ENCODE data around the gene RYR3. TPM values are rescaled to one million over a fixed set of nuclear protein-coding genes. Genes with fewer than 3 reads are reported as not detected.
A peak's percentile ranks its signal among the peaks of the same experiment; 100 is the strongest.

RYR3 gene
- polyA plus RNA-seq, 1 donor (not counting 4 experiments of a cell fraction or from before 2014, with no cell fraction given): 0.04 TPM

- peaks cover 7% of the 10 kb centered on the region for H3K27me3 ChIP-seq (ENCODE audit: control insufficient read depth, extremely low read depth, insufficient read depth, low read length)
- H3K4me3 ChIP-seq (ENCODE audit: control insufficient read depth in 2 of 3, extremely low read depth in 1 of 3, insufficient read depth in 2 of 3, low read depth in 1 of 3, low read length in 3 of 3): no peak overlapping the region
- no peak overlapping the region for H3K9ac ChIP-seq (ENCODE audit: control insufficient read depth, extremely low read depth, insufficient read depth, low read length)
- H2AFZ ChIP-seq (ENCODE audit: control insufficient read depth, low read length): peak overlapping the region; percentile 24
- H3K36me3 ChIP-seq (ENCODE audit: control insufficient read depth in 2 of 2, extremely low read depth in 1 of 2, insufficient read depth in 2 of 2, low read length in 2 of 2): no peaks in the 10 kb centered on the region
- H3K4me1 ChIP-seq (ENCODE audit: control insufficient read depth, extremely low read depth, insufficient read depth, low read length): peaks cover 2% of the 10 kb centered on the region
- no peak overlapping the region for H3K27ac ChIP-seq (ENCODE audit: control insufficient read depth, insufficient read depth, low read length)
- DNase-seq (ENCODE audit: low read depth, low spot score) (no peak), FAIRE-seq (peak; percentile 99)
- H3K79me2 ChIP-seq (ENCODE audit: control insufficient read depth, insufficient read depth, low read length): no peaks in the 10 kb centered on the region
- no peak overlapping the region for H3K4me2 ChIP-seq (ENCODE audit: control insufficient read depth, extremely low read depth, insufficient read depth, low read depth, low read length)
- H3K9me1 ChIP-seq (ENCODE audit: control insufficient read depth, extremely low read depth, insufficient read depth, low read length): no peaks in the 10 kb centered on the region
- no peaks in the 10 kb centered on the region for H4K20me1 ChIP-seq (ENCODE audit: control insufficient read depth, extremely low read depth, insufficient read depth, low read length)
- TF ChIP-seq CTCF (optimal IDR thresholded peaks at IDR 0.05 in 1 of 3, IDR thresholded peaks at IDR 0.05 in 1 of 3, conservative IDR thresholded peaks at IDR 0.05 in 1 of 3; ENCODE audit: extremely low read depth in 1 of 3, insufficient read depth in 2 of 3, low read length in 3 of 3): peak; percentile 96 to 100 (median 98)
- TF ChIP-seq EZH2 (IDR thresholded peaks at IDR 0.05; ENCODE audit: low read length): no peak
- H3K9me3 ChIP-seq (ENCODE audit: control insufficient read depth, low read depth, low read length): no peaks in the 10 kb centered on the region
- dilution Hi-C loops (cut with MboI; ENCODE audit: extremely low pct_ligation_motif_present, low sequenced_read_pairs): loop anchor here (25.0 kb wide), 1 partner anchor 463 kb away; no protein-coding TSS in a partner anchor
These were observed 390.0 kb downstream of the RYR3 start for GRCh38 chr15:33700695-33701303.

GRCh38 chr15:33701304-33701696 lies 390.5 kb downstream of the RYR3 start:
- no peak overlapping the region for H3K9ac ChIP-seq (ENCODE audit: control insufficient read depth, extremely low read depth, insufficient read depth, low read length)
- H3K9me1 ChIP-seq (ENCODE audit: control insufficient read depth, extremely low read depth, insufficient read depth, low read length): no peaks in the 10 kb centered on the region
- peaks cover 2% of the 10 kb centered on the region for H3K4me1 ChIP-seq (ENCODE audit: control insufficient read depth, extremely low read depth, insufficient read depth, low read length)
- DNase-seq (ENCODE audit: low read depth, low spot score) (no peak), FAIRE-seq (no peak)
- no peaks in the 10 kb centered on the region for H3K9me3 ChIP-seq (ENCODE audit: control insufficient read depth, low read depth, low read length)
- no peak overlapping the region for H3K4me3 ChIP-seq (ENCODE audit: control insufficient read depth in 2 of 3, extremely low read depth in 1 of 3, insufficient read depth in 2 of 3, low read depth in 1 of 3, low read length in 3 of 3)
- TF ChIP-seq EZH2 (IDR thresholded peaks at IDR 0.05; ENCODE audit: low read length) (no peak), CTCF (optimal IDR thresholded peaks at IDR 0.05 in 1 of 3, IDR thresholded peaks at IDR 0.05 in 1 of 3, conservative IDR thresholded peaks at IDR 0.05 in 1 of 3; ENCODE audit: extremely low read depth in 1 of 3, insufficient read depth in 2 of 3, low read length in 3 of 3) (peak in 2 of 3 experiments; percentile 32 to 44)
- H3K79me2 ChIP-seq (ENCODE audit: control insufficient read depth, insufficient read depth, low read length): no peaks in the 10 kb centered on the region
- H2AFZ ChIP-seq (ENCODE audit: control insufficient read depth, low read length): no peak overlapping the region
- H3K27ac ChIP-seq (ENCODE audit: control insufficient read depth, insufficient read depth, low read length): no peak overlapping the region
- H3K4me2 ChIP-seq (ENCODE audit: control insufficient read depth, extremely low read depth, insufficient read depth, low read depth, low read length): no peak overlapping the region
- H3K36me3 ChIP-seq (ENCODE audit: control insufficient read depth in 2 of 2, extremely low read depth in 1 of 2, insufficient read depth in 2 of 2, low read length in 2 of 2): no peaks in the 10 kb centered on the region
- no peaks in the 10 kb centered on the region for H4K20me1 ChIP-seq (ENCODE audit: control insufficient read depth, extremely low read depth, insufficient read depth, low read length)
- peaks cover 7% of the 10 kb centered on the region for H3K27me3 ChIP-seq (ENCODE audit: control insufficient read depth, extremely low read depth, insufficient read depth, low read length)
- dilution Hi-C loops (cut with MboI; ENCODE audit: extremely low pct_ligation_motif_present, low sequenced_read_pairs): loop anchor here (25.0 kb wide), 1 partner anchor 464 kb away; no protein-coding TSS in a partner anchor
